Liver (tissue), 9 donors: ENCODE data around the gene PMM2. TPM values are rescaled to one million over a fixed set of nuclear protein-coding genes. Genes with fewer than 3 reads are reported as not detected.

Experiments used
- DNase-seq: peaks from one replicate; pipeline ENCODE4 v3.0.0-alpha.2; 2017; ENCODE audit warnings: low spot score
- H3K27ac ChIP-seq, 2 donors: one replicate each; pipeline ENCODE4 v1.7.0; 2013; ENCODE audit warnings: inconsistent platforms in 2 of 2, low read length in 2 of 2, control low read depth in 1 of 2, low read depth in 1 of 2, mild to moderate bottlenecking in 1 of 2
- H3K27me3 ChIP-seq, 4 donors: one replicate each; pipeline versions ENCODE4 v1.6.1 to v1.7.0; 2013; ENCODE audit warnings: low read length in 3 of 4, inconsistent platforms in 1 of 4, mild to moderate bottlenecking in 1 of 4, moderate library complexity in 1 of 4; ENCODE audit not compliant: control insufficient read depth in 4 of 4, insufficient read depth in 4 of 4
- H3K36me3 ChIP-seq, 4 donors: one replicate each; pipeline versions ENCODE4 v1.6.1 to v1.7.0; 2013; ENCODE audit warnings: low read length in 3 of 4, mild to moderate bottlenecking in 3 of 4, low read depth in 1 of 4, moderate library complexity in 1 of 4; ENCODE audit not compliant: control insufficient read depth in 4 of 4, insufficient read depth in 3 of 4
- H3K4me1 ChIP-seq, 4 donors: one replicate each; pipeline versions ENCODE4 v1.6.1 to v1.7.0; 2013; ENCODE audit warnings: low read length in 3 of 4, mild to moderate bottlenecking in 3 of 4, moderate library complexity in 1 of 4; ENCODE audit not compliant: control insufficient read depth in 4 of 4, insufficient read depth in 4 of 4
- H3K4me3 ChIP-seq, 3 donors: one replicate each; pipeline versions ENCODE4 v1.6.1 to v1.7.0; 2013; ENCODE audit warnings: low read length in 3 of 3, control low read depth in 1 of 3, low read depth in 1 of 3, mild to moderate bottlenecking in 1 of 3
- H3K9ac ChIP-seq, 2 donors: one replicate each; pipeline ENCODE4 v1.7.0; 2013; ENCODE audit warnings: low read length in 2 of 2, mild to moderate bottlenecking in 2 of 2, moderate library complexity in 2 of 2, control low read depth in 1 of 2, low read depth in 1 of 2
- H3K9me3 ChIP-seq, 4 donors: one replicate each; pipeline versions ENCODE4 v1.6.1 to v1.7.0; 2013; ENCODE audit warnings: low read length in 3 of 4; ENCODE audit not compliant: control insufficient read depth in 4 of 4
- ATF3 ChIP-seq: IDR thresholded peaks from 2 replicates; pipeline ENCODE4 v1.6.1; 2016; ENCODE audit warnings: antibody characterized with exemption
- CTCF ChIP-seq: fragments of 150-350 bp; IDR thresholded peaks from 2 replicates; pipeline ENCODE4 v1.5.1; 2017; ENCODE audit warnings: improper control_type of control experiment, low read depth, low read length; ENCODE audit not compliant: missing input control
- EGR1 ChIP-seq, 2 donors: IDR thresholded peaks; 2 replicates each; pipeline ENCODE4 v1.6.1; 2016 to 2018; ENCODE audit warnings: antibody characterized with exemption in 2 of 2, low read depth in 2 of 2
- FOXA1 ChIP-seq: IDR thresholded peaks from 2 replicates; pipeline ENCODE4 v1.6.1; 2016; ENCODE audit warnings: antibody characterized with exemption
- FOXA2 ChIP-seq: IDR thresholded peaks from 2 replicates; pipeline ENCODE4 v1.6.1; 2016; ENCODE audit warnings: antibody characterized with exemption
- GABPA ChIP-seq, 2 donors: IDR thresholded peaks in 1 of 2; conservative IDR thresholded peaks in 1 of 2; 2 replicates each; pipeline ENCODE4 v1.6.1; 2016; ENCODE audit warnings: antibody characterized with exemption in 2 of 2, mild to moderate bottlenecking in 1 of 2, moderate library complexity in 1 of 2
- HNF4A ChIP-seq, 2 donors: conservative IDR thresholded peaks; 2 replicates each; pipeline ENCODE4 v1.6.1; 2016; ENCODE audit warnings: antibody characterized with exemption in 2 of 2, mild to moderate bottlenecking in 2 of 2
- HNF4G ChIP-seq: IDR thresholded peaks from 2 replicates; pipeline ENCODE4 v1.6.1; 2016; ENCODE audit warnings: antibody characterized with exemption
- JUND ChIP-seq, 2 donors: IDR thresholded peaks; 2 replicates each; pipeline ENCODE4 v1.6.1; 2016; ENCODE audit warnings: antibody characterized with exemption in 2 of 2
- MAX ChIP-seq: IDR thresholded peaks from 2 replicates; pipeline ENCODE4 v1.6.1; 2016; ENCODE audit warnings: antibody characterized with exemption
- NR2F2 ChIP-seq: IDR thresholded peaks from 2 replicates; pipeline ENCODE4 v1.6.1; 2016; ENCODE audit warnings: antibody characterized with exemption
- RAD21 ChIP-seq, 2 donors: IDR thresholded peaks; 2 replicates each; pipeline ENCODE4 v1.6.1; 2016; ENCODE audit warnings: antibody characterized with exemption in 2 of 2, mild to moderate bottlenecking in 2 of 2
- REST ChIP-seq: IDR thresholded peaks from 2 replicates; pipeline ENCODE4 v1.6.1; 2016; ENCODE audit warnings: antibody characterized with exemption, mild to moderate bottlenecking
- RXRA ChIP-seq, 2 donors: IDR thresholded peaks; 2 replicates each; pipeline ENCODE4 v1.6.1; 2017 to 2018; ENCODE audit warnings: antibody characterized with exemption in 2 of 2, mild to moderate bottlenecking in 1 of 2
- SP1 ChIP-seq: IDR thresholded peaks from 2 replicates; pipeline ENCODE4 v1.6.1; 2018; ENCODE audit warnings: antibody characterized with exemption, mild to moderate bottlenecking
- TAF1 ChIP-seq: conservative IDR thresholded peaks from 2 replicates; pipeline ENCODE4 v1.6.1; 2016; ENCODE audit warnings: antibody characterized with exemption, mild to moderate bottlenecking
- YY1 ChIP-seq: IDR thresholded peaks from 2 replicates; pipeline ENCODE4 v1.6.1; 2016; ENCODE audit warnings: antibody characterized with exemption, mild to moderate bottlenecking
- ZBTB33 ChIP-seq: IDR thresholded peaks from 2 replicates; pipeline ENCODE4 v1.6.1; 2016; ENCODE audit warnings: antibody characterized with exemption
- WGBS: extraction: QIAGEN DNeasy Blood & Tissue Kit; methylation state at CpG from one replicate; pipeline ENCODE4 v1.1.7; 2013; 5-methylcytosine and 5-hydroxymethylcytosine counted together
- polyA plus RNA-seq, 2 donors: library from polyadenylated mRNA; stranded (reverse) in 1 of 2; unstranded in 1 of 2; fragments of 200-250 nt in 1 of 2; fragments of >200 nt in 1 of 2; fragmentation: Nextera tagmentation in 1 of 2; extraction: Ambion mirVana in 1 of 2; gene quantifications; one replicate each; pipeline versions ENCODE4 v1.2.1 to v1.2.3, GENCODE V29; 2013 to 2015
- total RNA-seq, 2 donors: library from RNA; depleted of rRNA; stranded (reverse); fragments of >200 nt; gene quantifications; one replicate each; pipeline ENCODE4 v1.2.3, GENCODE V29; 2014
- donor health status: healthy.
- donor health status: healthy.
- donor health status: healthy.
- donor health status: healthy.
- donor health status: healthy.

The PMM2 gene
- total and polyA plus RNA-seq, 4 donors, result 6.8 to 38.9 (median 30.0) TPM

- Histone ChIP-seq H3K9me3 (no peaks in the 10 kb centered on the region), H3K9ac (no peak overlapping the region), H3K27ac (no peak overlapping the region), H3K36me3 (peaks cover 3 to 61% (median 35%) of the 10 kb centered on the region in 4 donors), H3K27me3 (no peaks in the 10 kb centered on the region), H3K4me1 (no peaks in the 10 kb centered on the region), H3K4me3 (no peak overlapping the region)
- TF ChIP-seq MAX, result no peak
- TF ChIP-seq YY1, result no peak
- TF ChIP-seq FOXA1, result no peak
- no peak for TF ChIP-seq HNF4G
- TF ChIP-seq RAD21 (IDR thresholded peaks at IDR 0.05), result no peak
- TF ChIP-seq ATF3, result no peak
- TF ChIP-seq CTCF, result no peak
- no peak for TF ChIP-seq SP1
- no peak for TF ChIP-seq REST
- no peak for TF ChIP-seq GABPA (IDR thresholded peaks at IDR 0.05 in 1 of 2, conservative IDR thresholded peaks at IDR 0.05 in 1 of 2)
- DNase-seq, result no peak
- 75% methylated on average over 9 of the region's 9 CpGs for WGBS
Measured at GRCh38 chr16:8753416-8754054, 44.1 kb upstream of the PMM2 start.

GRCh38 chr16:8756755-8757154 is 40.9 kb upstream of the PMM2 start:
- DNase-seq, result no peak

More at GRCh38 chr16:8756755-8757154, 40.9 kb upstream of the PMM2 start:
- Histone ChIP-seq H3K9me3 (no peaks in the 10 kb centered on the region), H3K27me3 (no peaks in the 10 kb centered on the region), H3K4me3 (no peak overlapping the region), H3K4me1 (no peaks in the 10 kb centered on the region), H3K36me3 (peaks cover 2 to 55% (median 32%) of the 10 kb centered on the region in 4 donors), H3K9ac (no peak overlapping the region), H3K27ac (no peak overlapping the region)
- 96% methylated on average over 5 of the region's 5 CpGs for WGBS
- TF ChIP-seq RAD21 (IDR thresholded peaks at IDR 0.05) (no peak), TAF1 (no peak), NR2F2 (no peak), RXRA (IDR thresholded peaks at IDR 0.05) (no peak), HNF4A (conservative IDR thresholded peaks at IDR 0.05) (no peak), JUND (IDR thresholded peaks at IDR 0.05) (no peak), GABPA (IDR thresholded peaks at IDR 0.05 in 1 of 2, conservative IDR thresholded peaks at IDR 0.05 in 1 of 2) (no peak), FOXA2 (no peak), EGR1 (IDR thresholded peaks at IDR 0.05; ENCODE audit: low read depth in 2 of 2) (no peak), ZBTB33 (no peak), ATF3 (no peak)
